ENCODE measurements around the gene FGF22. TPM values are rescaled to one million over a fixed set of nuclear protein-coding genes. Genes with fewer than 3 reads are reported as not detected.
A peak's percentile ranks its signal among the peaks of the same experiment; 100 is the strongest.

Gene FGF22
- total and polyA plus RNA-seq, 3 donors from 2014 or later: 1.8 to 3.1 (median 2.6) TPM

- Histone ChIP-seq H3K9me3 (no peaks in the 10 kb centered on the region), H3K36me3 (ENCODE audit: low read depth, missing control alignments) (no peaks in the 10 kb centered on the region), H3K4me1 (peaks cover 44% of the 10 kb centered on the region), H3K27ac (peak overlapping the region in 1 of 2 donors; percentile 86), H3K4me3 (peak overlapping the region; percentile 51 to 52), H3K27me3 (no peaks in the 10 kb centered on the region)
- WGBS, 2 donors: 4 to 13% methylated on average over 12 to 18 of the region's 31 CpGs
- intact Hi-C loops (cut with DNase I; ENCODE audit: low total_unique reads): no loop called here
- no peak for DNase-seq
- TF ChIP-seq CTCF (IDR thresholded peaks at IDR 0.05): no peak
- TF ChIP-seq POLR2A (IDR thresholded peaks at IDR 0.05): no peak
Observed at GRCh38 chr19:676007-676338, 36.3 kb downstream of the FGF22 start.

DNA sequence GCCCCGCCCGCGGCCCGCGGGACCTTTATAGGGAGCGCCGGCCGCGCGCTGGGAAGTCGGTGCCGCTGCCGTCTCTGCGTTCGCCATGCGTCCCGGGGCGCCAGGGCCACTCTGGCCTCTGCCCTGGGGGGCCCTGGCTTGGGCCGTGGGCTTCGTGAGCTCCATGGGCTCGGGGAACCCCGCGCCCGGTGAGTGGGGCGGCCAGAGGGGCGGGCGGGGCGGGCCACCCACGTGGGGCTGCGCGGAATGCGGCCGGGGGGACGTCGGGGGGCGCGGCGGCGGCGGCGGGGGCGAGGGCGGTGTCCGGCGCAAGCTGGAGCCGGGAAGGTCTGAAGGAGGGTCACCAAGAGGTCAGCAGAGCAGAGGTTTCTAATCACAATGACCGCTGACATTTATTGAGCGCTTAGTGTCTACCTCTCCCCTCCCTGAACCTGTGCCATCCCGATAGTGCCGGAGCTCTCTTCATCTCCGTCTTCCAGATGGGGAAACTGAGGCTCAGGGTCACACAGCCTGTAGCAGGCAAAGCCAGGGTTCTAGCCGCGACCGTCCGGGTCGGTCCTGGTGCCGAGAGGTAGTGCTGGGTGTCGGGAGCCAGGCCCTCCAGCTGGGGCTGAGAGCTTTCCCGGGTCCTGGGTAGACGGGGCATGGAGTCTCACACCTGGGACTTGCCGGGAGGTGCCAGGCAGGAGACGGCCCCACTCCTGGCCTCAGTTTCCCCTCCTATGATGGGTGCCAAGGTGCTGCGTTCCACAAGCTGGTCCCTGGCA lies 36.8 kb downstream of the FGF22 start, which contains the start of gene FSTL3:
FSTL3 (plus strand) TSS at position 54 of the 767 bp plus-strand sequence; CDS start at position 86, 32 bp downstream.
- intact Hi-C loops (cut with DNase I; ENCODE audit: low total_unique reads): no loop called here
- Histone ChIP-seq H3K4me3 (peak within 1 kb of the TSS; percentile 51 to 52), H3K27ac (peak within 1 kb of the TSS; percentile 69 to 86), H3K27me3 (no peaks in the 10 kb centered on the region), H3K9me3 (no peaks in the 10 kb centered on the region), H3K36me3 (ENCODE audit: low read depth, missing control alignments) (no peaks in the 10 kb centered on the region), H3K4me1 (peaks cover 44% of the 10 kb centered on the region)
- no peak for TF ChIP-seq POLR2A (IDR thresholded peaks at IDR 0.05)
- TF ChIP-seq CTCF (IDR thresholded peaks at IDR 0.05): no peak
- 2 to 7% methylated on average over 11 to 37 of the region's 63 CpGs for WGBS, 2 donors
- DNase-seq: no peak

- DNase-seq: peak; percentile 58
- 34 to 55% methylated on average over 4 to 14 of the region's 15 CpGs for whole genome bisulfite sequencing, 2 donors
- Histone ChIP-seq H3K27me3 (no peaks in the 10 kb centered on the region), H3K4me1 (peaks cover 44% of the 10 kb centered on the region), H3K36me3 (ENCODE audit: low read depth, missing control alignments) (no peaks in the 10 kb centered on the region), H3K4me3 (peak overlapping the region; percentile 51 to 52), H3K27ac (peak overlapping the region; percentile 69 to 86), H3K9me3 (no peaks in the 10 kb centered on the region)
- TF ChIP-seq POLR2A (IDR thresholded peaks at IDR 0.05) (no peak), CTCF (IDR thresholded peaks at IDR 0.05) (no peak)
- intact Hi-C loops (cut with DNase I; ENCODE audit: low total_unique reads): no loop called here
Observed at GRCh38 chr19:677201-677600, 37.5 kb downstream of the FGF22 start.

- peaks cover 42% of the 10 kb centered on the region for H3K4me1 ChIP-seq
- no peak for DNase-seq
- H3K36me3 ChIP-seq (ENCODE audit: low read depth, missing control alignments): no peaks in the 10 kb centered on the region
- H3K4me3 ChIP-seq: peak overlapping the region in 1 of 2 donors; percentile 52
- WGBS, 2 donors: 46 to 59% methylated on average over 9 to 15 of the region's 22 CpGs
- TF ChIP-seq POLR2A (IDR thresholded peaks at IDR 0.05): no peak
- no peak for TF ChIP-seq CTCF (IDR thresholded peaks at IDR 0.05)
- peak overlapping the region; percentile 69 to 86 for H3K27ac ChIP-seq
- intact Hi-C loops (cut with DNase I; ENCODE audit: low total_unique reads): no loop called here
- no peaks in the 10 kb centered on the region for H3K27me3 ChIP-seq
- H3K9me3 ChIP-seq: no peaks in the 10 kb centered on the region
Observed at GRCh38 chr19:677601-678436, 38.1 kb downstream of the FGF22 start.
